NOMO-1 (cell line): ENCODE measurements around the gene ARHGAP12.

ENCODE experiments used
- DNase-seq, 2 experiments: peaks; one replicate each; lab custom pipeline; 2025; ENCODE audit not compliant: unreplicated experiment in 2 of 2; lab: John Stamatoyannopoulos, UW

The ARHGAP12 gene

DNA sequence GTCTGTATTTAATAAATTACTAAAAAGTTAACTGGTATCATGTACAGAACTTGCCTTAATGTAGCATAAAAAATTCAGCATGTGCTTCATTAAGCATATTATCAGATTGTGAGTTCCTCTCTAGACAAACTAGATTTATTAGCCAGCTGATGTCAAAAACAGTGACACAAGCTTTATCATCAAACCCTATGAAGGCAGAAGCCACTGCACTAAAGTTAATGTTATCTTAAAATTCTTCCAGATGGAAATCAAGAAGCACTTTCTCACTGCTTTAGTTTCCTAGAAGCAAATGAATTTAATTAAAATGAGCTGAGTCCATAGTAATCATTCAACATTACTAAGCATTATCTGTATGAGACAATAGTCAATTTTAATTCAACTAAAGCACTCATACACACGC is 96.4 kb downstream of the ARHGAP12 start:
- DNase-seq = no peak

DNA sequence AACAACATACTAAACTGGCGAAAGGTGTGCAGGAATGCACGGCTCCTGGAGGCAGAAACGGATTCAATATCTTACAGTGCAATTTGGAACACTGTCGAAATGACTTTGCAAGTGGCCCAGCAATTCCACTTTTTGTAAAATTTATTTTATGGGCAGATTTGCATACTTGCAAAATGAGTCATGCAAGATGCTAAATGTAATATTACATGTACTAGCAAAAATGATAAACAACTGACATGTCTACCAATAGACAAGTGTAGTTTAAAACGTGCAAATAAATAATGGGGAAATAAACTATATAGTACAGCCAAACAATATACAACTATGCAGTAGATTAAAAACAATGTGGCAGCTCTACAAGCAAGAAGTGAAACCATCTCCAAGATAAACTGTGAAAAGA is 97.7 kb downstream of the ARHGAP12 start:
- no peak for DNase-seq

DNA sequence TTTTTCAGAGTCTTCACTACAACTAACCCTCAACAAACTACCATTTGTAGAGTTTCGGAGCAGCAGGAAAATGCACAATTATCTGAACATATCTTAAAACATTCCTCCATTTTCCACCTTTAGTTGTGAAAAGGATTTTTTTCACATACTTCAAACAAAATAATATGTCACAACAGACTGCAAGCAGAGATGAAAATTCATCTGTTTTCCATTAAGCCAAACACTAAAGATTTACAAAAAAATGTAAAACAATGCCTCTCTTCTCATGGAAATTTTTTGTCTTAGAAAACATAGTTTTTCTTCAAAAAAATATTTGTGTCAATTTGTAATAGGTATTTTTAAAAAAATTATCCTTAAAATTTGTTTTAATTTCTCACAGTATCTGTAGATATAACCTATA is 98.9 kb downstream of the ARHGAP12 start:
- no peak for DNase-seq

DNA sequence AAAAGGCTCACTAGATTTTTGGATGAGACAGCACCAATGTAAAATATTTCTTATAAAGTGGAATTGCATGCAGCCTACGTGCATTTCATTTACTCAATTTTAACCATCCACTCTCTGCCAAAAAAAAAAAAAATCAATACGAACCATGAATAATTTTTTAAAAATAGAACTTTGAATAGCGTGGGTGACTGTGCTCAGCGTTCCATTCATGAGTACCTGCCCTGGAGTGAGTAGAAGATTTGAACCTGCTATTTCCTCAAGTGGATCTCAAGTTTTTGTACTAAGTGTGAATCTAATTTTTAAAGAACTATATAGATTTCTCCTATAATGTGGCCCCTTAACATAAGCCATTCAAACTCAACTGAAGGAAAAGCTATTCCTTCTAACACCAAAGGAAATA is 105.3 kb downstream of the ARHGAP12 start:
- DNase-seq = no peak

DNA sequence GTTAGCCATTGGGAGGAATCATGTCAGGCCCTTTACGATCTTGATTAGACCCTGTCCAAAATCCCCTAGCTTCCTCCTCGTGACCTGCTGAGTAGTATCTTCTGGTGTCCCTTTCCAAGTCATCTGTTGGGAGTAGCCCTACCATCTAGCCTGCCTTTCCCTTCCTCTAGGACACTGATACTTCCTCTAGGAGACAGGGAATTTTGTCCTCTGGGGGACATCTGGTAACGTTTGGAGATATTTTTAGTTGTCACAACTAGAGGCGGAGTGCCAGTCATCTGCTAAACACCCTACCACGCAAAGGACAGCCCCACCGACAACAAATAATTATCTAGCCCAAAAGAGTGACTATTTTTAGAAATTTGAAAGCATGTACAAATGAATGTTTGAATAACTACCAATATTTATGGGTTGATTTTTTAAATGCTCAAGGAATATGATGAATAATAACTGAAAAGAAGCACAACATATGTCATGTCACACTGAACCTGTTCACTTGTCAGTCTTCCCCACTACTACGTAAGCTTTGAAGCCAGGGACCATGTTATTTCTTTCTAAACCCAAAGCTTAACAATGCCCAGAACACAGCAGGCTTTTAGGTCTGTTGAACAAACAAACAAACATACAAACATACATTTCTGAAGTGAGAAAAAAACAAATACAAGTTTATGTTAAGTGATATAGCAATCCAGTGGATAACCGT is 105.9 kb downstream of the ARHGAP12 start:
- no peak for DNase-seq

DNA sequence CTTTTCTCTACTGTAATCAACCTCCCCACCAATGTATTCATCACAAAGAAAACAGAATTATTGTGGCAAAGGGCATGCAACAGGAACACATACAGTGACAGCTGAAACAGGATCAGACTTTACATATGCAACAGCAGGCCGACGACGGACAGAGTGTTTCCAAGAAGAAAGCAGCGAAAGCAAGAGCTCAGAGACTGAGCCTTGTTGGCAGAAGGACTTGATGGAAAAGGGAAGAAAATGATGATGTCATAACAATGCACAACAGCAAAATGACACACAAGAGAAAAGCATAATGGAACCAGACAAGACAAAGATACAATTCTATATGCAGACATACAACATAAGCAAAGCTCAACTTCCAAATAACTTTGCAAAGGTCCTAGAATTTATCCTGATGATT is 106.5 kb downstream of the ARHGAP12 start:
- DNase-seq = no peak

DNA sequence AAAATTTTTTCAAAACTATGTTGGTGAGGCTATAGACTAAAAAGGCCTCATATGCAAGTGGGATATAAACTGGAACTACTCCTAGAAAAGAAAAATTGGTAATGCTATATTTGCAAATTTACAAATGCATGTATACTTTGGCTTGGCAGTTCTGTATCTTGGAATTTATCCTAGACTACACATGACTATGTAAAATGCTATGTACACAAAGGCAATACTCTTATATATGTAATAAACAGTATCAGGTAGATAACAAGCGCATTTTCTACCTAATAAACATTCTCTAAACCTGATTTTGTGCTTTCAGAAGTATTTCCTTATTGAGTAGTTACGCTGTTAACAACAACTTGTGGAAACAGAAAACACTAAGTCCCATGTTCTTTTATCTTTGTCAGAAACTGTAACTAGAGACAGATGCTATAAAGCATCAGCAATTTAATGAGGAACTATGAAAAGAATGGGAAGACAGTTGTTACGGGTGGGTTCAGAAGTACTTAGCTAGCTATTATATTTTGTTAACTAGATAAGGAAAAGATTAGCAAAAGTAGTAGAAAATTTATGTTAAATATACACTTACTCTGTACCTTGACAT is 107.8 kb downstream of the ARHGAP12 start:
- no peak for DNase-seq

DNA sequence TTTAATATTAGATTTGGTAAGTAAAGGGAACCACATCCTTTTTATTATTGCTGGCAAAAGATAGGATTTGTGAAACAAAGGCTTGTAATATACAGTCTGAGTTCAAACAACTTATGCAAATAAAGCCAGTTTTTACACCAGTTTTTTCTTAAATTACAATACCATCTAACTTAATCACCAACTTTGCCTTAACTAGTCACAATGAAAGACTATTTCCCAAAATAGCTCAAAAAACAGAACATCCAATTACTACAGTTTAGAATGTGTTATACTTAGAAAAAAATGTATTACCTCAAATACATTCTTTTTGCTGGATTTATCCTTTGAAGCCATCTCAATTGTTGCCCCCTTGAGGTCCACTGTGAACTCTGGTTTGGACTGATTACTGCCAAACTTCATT is 108.5 kb downstream of the ARHGAP12 start:
- DNase-seq = no peak

DNA sequence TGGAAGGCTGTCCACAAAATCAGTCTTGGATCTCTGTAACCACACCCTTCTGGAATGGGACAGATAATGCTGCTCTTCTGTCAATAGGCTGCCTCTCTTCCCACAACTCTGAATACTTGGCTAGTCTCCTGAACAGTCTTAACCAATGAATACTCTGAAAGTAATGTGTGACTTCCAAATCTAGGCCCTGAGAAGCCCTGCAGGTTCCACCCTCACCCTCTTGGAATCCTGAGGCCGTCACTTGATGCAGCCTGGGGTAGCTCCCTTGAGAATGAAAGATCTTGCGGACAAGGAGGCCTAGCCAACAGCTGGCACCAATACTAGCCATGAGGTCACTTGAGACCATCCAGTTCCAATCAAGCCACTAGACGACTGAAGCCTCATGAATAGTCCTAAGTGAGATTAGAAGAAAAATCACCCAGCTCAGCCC is 109.2 kb downstream of the ARHGAP12 start:
- DNase-seq = no peak

DNA sequence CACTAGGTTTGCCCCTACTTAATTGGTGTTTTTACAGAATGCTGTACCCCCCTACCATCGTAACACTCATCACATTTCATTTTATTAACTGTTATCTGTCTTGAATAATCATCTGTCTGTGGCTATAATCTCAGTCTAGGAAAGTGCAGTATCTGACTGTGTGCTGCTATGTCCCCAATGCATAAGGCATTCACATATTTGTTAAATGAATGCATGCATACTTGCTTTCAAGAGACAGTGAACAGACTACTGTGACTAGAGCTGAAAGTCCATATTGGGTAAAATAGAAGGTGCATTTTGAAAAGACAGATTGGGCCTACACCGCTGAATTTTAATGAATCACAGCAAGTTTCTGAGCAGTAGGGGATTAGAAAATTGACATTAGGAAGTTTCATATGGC is 112.3 kb downstream of the ARHGAP12 start:
- DNase-seq = no peak

DNA sequence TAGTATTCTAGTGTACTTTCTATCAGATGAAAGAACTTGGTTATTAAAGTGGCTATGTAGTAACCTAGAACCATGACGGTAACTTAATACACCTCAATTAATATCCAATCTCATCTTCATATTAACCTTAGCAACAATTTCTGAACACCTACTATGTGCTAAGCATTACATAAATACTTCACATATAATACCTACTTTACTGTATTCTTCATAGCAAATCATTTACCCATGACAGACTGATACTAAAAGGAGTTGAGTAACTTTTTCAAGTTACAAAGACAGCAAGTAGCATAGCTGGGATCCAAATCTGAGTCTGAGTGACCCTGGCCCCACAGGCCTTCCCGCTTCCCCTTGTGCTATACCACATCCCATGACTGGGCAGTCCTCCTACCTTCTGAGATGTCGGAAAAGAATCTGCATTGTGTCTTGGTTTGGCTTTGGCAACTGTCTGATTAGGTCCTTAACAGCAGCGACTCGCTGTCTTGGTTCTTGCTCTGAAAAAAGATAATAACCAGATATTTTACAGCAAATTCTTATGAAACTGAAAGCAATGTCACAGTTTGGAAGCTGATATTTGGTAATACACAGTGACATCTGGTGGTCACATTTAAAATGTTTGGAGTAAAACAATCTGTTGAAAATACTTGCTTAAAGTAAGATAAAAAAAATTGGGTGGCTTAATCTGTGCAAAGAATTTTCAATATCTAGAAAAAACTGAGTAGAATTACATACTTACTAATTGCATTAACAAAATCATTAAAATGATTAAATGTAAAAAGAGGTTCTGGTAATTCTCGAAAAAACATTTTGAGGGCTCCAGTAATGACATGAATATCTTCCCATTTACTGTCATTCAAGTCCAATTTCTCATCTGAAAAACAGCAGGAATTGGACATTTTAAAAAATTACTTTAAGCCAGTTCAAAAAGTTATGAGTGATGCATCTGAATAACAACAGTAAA is 120.1 kb downstream of the ARHGAP12 start:
- DNase-seq = peak; percentile 39 to 72

DNA sequence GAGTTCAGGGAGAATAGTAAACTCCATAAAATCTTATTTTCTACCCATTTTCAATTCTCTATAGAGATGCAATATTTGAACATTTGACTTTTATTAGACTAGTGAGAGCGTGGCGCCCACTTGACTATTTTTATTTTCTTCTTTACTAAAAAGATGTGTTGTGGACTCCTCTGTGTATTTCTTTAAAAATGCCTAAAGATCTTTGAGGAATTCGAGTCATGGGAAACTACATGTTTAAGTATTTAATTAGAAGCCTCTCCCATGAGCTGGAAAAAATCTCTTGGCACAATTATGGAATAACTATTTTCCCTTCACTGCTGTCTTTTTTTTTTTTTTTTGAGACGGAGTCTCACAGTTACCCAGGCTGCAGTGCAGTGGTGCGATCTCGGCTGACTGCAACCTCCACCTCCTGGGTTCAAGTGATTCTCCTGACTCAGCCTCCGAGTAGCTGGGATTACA is 124.2 kb downstream of the ARHGAP12 start:
- DNase-seq = no peak

DNA sequence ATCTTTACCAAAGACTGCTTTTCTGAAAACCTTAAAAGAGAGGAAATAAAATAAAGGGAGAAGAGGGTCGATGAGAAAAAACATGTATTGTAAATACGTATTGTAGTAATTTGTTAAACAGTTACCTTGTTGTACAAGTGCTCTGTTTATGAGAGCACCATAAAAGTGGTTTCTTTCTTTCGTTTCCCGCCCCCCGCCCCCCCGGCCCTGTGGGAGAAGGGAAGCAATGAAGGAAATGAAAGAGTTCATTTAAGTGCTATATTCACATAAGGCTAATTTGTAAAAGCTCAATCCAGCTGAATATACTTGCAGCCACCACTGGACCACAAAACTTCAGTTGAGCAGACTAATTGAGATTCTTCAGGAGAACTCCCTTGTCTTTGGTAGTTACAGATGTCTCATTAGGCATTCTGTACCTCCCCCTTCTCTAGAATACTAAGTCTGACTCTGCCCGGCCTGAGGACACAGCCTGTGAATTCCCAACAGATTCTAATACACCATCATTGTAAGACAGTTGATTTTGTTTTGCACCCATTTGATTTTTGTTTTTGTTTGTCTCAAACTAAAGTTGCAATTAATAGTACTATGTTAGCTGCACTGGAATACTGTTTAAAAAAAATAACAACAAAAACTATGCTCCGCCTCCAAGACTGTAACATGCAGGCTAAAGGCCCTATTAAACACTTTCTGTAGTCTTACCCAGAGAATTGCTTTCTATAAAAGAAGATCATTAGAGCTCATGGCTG is 124.9 kb downstream of the ARHGAP12 start:
- DNase-seq = no peak

DNA sequence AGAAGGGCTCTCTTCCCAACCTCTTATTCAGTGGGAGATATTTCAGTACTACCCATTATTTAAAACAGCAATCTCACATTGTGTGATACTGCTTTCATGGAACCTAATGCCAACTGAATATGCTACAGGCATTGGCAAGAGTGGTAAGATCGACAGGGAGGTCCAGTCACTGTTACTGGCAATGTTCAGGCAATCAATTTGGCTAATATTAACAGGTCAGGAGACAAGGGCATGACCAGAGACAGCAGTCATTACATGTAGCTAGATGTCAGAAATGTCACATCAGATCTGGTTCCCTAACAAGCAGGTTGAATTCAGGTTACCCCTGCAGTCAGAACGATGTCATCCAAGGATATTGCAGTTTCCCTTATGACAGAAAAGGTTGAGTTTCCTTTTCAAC is 129.4 kb downstream of the ARHGAP12 start:
- no peak for DNase-seq

DNA sequence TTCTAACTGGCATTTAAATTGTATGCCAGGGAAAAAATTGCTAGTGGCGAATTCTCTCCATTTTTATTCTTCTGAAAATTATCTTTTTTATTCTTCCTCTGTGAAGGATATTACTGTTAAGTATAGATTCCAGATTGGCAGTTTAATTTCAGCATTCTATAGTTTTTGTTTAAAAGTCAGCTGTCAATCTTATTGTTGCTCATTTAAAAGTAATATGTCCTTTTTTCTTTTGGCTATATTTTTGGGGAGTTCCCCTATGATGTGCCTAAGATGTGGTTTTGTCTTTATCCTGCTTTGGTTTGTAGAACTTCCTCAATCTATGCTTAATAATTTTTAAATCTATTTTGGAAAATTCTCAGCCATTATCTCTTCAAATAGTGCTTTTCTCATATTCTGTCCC is 135.9 kb downstream of the ARHGAP12 start:
- DNase-seq = no peak

DNA sequence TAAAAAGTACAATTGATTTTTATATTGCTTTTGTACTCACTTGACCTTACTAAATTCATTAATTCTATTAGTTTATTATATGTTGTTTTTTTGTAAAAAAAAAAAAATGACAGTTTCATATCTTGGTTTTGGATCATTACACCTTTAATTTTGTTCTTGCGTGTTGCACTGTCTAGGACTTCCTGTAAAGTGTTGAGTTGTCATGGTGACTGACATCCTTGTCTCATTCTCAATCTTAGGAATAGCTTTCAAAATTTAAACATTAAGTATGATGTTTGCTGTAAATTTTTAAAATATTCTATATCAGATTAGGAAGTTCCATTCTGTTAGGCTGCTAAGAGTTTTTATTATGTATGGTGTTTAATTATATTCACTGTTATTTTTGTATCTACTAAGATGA is 139.1 kb downstream of the ARHGAP12 start:
- no peak for DNase-seq

DNA sequence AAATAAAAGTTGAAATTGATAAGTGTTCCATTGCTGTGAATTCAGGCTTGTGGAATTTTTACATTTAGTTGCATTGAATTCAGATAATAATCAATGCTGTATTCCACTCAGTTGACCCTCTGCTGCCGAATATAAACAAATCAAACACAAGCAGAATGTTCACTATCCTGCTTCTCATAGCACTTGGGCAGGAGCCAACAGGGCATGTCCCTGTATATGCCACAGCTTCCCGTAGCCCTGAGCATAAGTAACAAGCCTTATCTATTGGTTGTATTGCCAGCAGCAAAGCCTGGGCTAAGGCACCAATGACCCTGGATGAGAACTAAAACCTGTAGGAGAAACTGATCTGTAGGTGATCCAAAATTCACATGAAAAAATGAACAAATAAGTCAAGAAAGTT is 145.9 kb downstream of the ARHGAP12 start:
- DNase-seq = no peak

DNA sequence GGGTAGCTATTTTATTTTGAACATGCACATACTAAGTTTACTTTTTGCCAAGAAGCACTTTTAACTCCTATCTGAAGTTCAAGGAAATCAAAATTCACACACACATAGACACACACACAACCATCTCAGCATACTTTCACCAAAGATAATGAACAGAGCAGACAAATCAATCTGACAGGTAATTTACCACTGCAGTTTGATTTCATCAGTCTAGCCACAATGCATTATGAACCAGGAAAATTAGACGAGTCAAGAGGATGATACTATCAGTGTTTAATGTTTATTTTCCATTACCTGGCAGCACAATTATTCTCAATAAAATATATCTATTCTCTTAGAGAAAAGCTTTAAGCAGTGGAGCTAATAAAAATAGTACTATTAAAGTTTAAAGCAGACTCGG is 147.9 kb downstream of the ARHGAP12 start:
- DNase-seq = no peak

DNA sequence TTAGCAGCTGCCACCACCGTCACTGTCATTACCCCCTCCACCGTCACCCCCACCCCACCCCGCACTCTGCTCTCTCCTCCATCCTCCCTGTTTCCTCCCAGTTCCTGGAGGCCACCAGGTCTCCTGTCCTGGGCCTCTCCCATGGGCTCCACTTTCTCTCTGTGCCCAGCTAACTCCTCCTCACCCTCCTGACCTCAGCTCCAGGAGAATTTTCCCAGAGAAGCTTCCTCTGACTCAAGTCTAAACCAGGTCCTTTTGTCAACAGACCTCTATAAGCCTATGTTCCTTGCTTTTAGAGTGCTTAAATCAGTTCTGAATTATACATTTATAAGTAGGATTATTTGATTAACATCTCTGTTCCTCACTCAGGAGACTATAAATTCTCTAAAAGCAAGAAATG is 150.0 kb downstream of the ARHGAP12 start:
- no peak for DNase-seq

DNA sequence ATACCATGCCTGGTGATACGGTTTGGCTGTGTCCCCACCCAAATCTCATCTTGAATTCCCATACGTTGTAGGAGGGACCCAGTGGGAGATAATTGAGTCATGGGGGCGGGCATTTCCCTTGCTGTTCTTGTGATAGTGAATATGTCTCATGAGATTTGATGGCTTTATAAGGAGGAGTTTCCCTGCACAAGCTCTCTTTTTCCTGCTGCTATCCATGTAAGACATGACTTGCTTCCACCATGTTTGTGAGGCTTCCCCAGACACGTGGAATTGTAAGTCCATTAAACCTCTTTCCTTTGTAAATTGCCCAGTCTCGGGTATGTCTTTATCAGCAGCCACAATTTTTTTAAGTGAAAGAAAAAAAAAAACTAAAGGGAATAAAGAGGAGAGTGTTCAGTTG is 152.5 kb downstream of the ARHGAP12 start:
- DNase-seq = no peak
